ENCODE measurements around the gene DXO.
"Not testable (repeated sequence)": the region's sequence is repeated elsewhere in the genome, so short reads cannot be mapped to it uniquely, and the experiment has no call there.

The DXO gene

GRCh38 chr6:31971993-31972708 lies at the start of gene DXO:
TSS of gene DXO (minus strand) at chr6:31972138. CDS start at chr6:31971675, 463 bp downstream.
- DNase-seq (ENCODE audit: low read depth, low spot score): peak; percentile 93

- DNase-seq (ENCODE audit: low read depth, low spot score): not testable (repeated sequence)
Measured at GRCh38 chr6:32014547-32014946, 42.6 kb upstream of the DXO start, which contains the start of gene C4B. TSS of gene C4B (plus strand) at chr6:32014795. CDS start at chr6:32014846, 51 bp downstream.

DNA sequence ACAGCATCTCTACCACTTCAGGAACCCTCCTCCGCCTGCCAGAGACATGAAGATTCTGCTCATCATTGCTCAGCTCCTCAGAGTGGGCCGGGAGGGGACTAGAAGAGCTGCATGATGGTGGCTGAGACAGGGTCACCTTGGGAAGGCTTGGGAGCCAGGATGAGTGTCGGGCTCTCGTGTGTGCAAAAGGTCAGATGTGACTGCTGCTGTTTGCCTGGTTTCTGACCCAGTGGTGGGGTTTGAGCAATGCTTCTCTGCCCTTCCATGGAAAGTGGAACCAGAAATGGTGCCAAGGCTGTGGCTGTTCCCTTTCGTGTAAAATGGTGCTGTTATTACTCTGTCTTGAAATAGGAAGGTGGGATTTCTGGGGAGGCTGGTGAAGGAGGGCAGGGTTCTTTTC lies 41.8 kb upstream of the DXO start:
- not testable (repeated sequence) for DNase-seq (ENCODE audit: low read depth, low spot score)

- not testable (repeated sequence) for DNase-seq (ENCODE audit: low read depth, low spot score)
Measured at GRCh38 chr6:32012941-32013617, 41.1 kb upstream of the DXO start.

GRCh38 chr6:32010856-32011530 lies 39.1 kb upstream of the DXO start:
- DNase-seq (ENCODE audit: low read depth, low spot score): not testable (repeated sequence)

- DNase-seq (ENCODE audit: low read depth, low spot score): not testable (repeated sequence)
Measured at GRCh38 chr6:32009537-32009936, 37.6 kb upstream of the DXO start.

GRCh38 chr6:32008616-32009015 lies 36.7 kb upstream of the DXO start:
- not testable (repeated sequence) for DNase-seq (ENCODE audit: low read depth, low spot score)

GRCh38 chr6:32008037-32008436 lies 36.1 kb upstream of the DXO start:
- DNase-seq (ENCODE audit: low read depth, low spot score): not testable (repeated sequence)

GRCh38 chr6:32007086-32007485 lies 35.1 kb upstream of the DXO start:
- not testable (repeated sequence) for DNase-seq (ENCODE audit: low read depth, low spot score)

DNA sequence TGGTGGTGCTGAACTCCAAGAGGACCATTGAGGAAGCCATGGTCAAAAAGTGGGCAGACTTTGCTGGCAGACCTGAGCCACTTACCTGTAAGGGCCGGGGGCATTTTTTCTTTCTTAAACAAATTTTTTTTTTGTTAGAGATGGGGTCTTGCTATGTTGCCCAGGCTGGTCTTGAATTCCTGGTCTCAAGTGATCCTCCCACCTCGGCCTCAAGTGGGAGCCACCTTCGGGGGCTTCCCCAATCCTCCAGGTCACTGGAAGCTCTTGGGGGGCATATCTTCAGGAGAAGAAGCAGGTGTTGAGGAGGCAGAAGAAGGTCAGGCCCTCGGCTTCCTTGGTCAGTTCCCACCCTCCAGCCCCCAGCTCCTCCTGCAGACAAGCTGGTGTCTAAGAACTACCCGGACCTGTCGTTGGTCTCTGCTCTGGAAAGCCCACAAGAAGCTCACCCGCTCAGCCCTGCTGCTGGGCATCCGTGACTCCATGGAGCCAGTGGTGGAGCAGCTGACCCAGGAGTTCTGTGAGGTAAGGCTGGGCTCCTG lies 34.1 kb upstream of the DXO start:
- DNase-seq (ENCODE audit: low read depth, low spot score): not testable (repeated sequence)

- DNase-seq (ENCODE audit: low read depth, low spot score): not testable (repeated sequence)
Measured at GRCh38 chr6:32005538-32005880, 33.6 kb upstream of the DXO start.

DNA sequence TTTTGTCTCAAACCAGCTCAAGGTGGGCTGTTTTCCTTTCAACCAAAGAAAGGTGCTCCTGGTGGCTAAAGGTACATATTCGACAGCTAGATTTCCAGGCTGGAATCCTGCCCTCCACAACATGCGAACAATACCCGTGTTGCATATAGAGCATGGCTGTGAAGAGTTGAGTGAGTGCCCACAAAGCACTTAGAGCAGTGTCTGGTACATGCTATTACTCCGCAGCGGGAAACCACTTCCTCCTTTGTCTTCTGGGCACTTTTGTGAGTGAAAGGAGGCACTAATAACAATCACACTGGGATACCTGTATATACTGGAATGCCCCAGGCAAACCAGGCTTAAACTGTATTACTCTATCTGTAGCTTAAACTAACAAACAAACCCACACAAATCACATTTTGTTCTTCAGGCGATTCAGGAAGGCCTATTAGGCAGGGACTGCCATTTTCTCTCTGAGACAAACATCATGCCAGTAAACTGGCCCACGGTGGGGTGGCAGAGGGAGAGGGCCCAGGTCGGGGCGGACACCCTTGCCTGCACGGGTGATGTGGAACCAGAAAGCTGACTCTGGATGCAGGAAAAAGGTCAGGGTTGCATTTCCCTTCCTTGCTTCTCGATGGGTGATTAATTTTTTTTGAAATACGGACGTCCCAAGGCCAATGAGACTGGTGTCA lies 33.1 kb upstream of the DXO start:
- not testable (repeated sequence) for DNase-seq (ENCODE audit: low read depth, low spot score)

GRCh38 chr6:32004393-32004792 lies 32.5 kb upstream of the DXO start:
- DNase-seq (ENCODE audit: low read depth, low spot score): not testable (repeated sequence)

GRCh38 chr6:32003301-32003700 lies 31.4 kb upstream of the DXO start:
- not testable (repeated sequence) for DNase-seq (ENCODE audit: low read depth, low spot score)

DNA sequence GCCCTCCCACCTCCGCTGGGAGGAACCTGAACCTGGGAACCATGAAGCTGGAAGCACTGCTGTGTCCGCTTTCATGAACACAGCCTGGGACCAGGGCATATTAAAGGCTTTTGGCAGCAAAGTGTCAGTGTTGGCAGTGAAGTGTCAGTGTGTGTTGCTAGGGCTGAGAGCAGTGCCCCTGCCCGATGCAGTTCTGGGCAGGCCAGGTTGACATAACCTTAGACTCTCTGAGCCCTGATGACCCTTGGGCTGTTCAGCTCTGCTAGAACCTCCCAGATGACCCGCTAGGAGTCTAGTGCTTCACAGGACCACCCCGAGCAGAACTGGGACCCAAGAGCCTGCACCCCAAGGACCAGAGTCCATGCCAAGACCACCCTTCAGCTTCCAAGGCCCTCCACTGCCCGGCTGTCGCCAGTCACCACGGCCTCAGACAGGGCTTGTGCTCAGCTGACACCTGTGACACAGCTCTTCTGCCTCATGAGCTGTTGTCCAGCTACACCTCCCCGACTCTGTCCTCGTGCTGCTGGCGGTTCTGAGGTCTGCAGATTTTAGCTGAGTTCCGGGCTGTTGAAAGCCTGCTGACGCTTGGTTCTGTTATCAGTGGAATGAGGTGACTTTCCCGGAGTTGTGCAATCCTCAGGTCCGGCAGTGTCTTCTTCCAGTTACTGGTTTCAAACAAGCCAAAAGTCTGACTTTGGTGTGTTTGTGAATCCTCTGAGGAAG lies 30.8 kb upstream of the DXO start:
- not testable (repeated sequence) for DNase-seq (ENCODE audit: low read depth, low spot score)

GRCh38 chr6:31996385-31996784 lies 24.4 kb upstream of the DXO start:
- DNase-seq (ENCODE audit: low read depth, low spot score): not testable (repeated sequence)

DNA sequence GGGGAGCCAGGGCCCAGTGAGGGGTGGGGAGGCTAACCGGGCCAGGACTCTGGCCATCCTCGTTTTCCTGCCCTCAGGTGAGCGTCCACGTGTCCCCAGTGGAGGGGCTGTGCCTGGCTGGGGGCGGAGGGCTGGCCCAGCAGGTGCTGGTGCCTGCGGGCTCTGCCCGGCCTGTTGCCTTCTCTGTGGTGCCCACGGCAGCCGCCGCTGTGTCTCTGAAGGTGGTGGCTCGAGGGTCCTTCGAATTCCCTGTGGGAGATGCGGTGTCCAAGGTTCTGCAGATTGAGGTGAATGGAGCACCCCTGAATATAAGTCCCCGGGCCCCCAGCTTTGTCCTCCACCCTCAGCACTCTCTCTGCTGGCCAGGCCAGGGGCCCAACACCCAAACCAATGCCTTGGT lies 22.5 kb upstream of the DXO start:
- DNase-seq (ENCODE audit: low read depth, low spot score): not testable (repeated sequence)

DNA sequence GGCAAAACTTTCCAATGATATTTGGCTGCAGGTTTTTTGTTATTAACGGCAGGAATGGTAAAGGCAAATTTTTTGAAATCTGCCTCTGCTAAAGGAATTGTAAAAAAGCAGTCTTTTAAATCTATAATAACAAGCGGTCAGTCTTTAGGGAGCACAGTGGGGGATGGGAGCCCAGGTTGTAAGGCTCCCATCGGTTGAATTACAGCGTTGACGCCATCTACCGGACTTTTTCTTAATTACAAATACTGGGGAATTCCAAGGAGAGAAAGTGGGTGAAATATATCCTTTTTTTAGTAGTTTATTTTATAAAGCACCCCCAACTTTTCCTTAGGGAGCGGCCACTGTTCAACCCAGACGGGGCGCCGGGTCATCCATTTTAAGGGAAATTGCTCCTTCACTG lies 17.4 kb upstream of the DXO start:
- not testable (repeated sequence) for DNase-seq (ENCODE audit: low read depth, low spot score)

GRCh38 chr6:31981744-31982143 lies 9.8 kb upstream of the DXO start, which contains the start of gene C4A:
TSS of gene C4A (plus strand) at chr6:31982057. CDS start at chr6:31982108, 51 bp downstream.
- not testable (repeated sequence) for DNase-seq (ENCODE audit: low read depth, low spot score)

DNA sequence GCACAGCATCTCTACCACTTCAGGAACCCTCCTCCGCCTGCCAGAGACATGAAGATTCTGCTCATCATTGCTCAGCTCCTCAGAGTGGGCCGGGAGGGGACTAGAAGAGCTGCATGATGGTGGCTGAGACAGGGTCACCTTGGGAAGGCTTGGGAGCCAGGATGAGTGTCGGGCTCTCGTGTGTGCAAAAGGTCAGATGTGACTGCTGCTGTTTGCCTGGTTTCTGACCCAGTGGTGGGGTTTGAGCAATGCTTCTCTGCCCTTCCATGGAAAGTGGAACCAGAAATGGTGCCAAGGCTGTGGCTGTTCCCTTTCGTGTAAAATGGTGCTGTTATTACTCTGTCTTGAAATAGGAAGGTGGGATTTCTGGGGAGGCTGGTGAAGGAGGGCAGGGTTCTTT lies 9.1 kb upstream of the DXO start:
- not testable (repeated sequence) for DNase-seq (ENCODE audit: low read depth, low spot score)
